ENCODE data around the gene PBX3.

The PBX3 gene

GRCh38 chr9:125896404-125896803 lies 149.2 kb downstream of the PBX3 start:
- intact Hi-C loops (cut with DNase I): no loop called here
- DNase-seq: no peak

GRCh38 chr9:125896964-125897363 lies 149.8 kb downstream of the PBX3 start:
- no peak for DNase-seq
- intact Hi-C loops (cut with DNase I): no loop called here

GRCh38 chr9:125897481-125897880 lies 150.3 kb downstream of the PBX3 start:
- DNase-seq: no peak
- intact Hi-C loops (cut with DNase I): no loop called here

- intact Hi-C loops (cut with DNase I): no loop called here
- no peak for DNase-seq
These were observed 155.0 kb downstream of the PBX3 start for GRCh38 chr9:125902214-125902613.

GRCh38 chr9:125902831-125903512 lies 155.8 kb downstream of the PBX3 start:
- no peak for DNase-seq
- intact Hi-C loops (cut with DNase I): no loop called here

GRCh38 chr9:125904155-125904851 lies 157.1 kb downstream of the PBX3 start:
- DNase-seq: no peak
- intact Hi-C loops (cut with DNase I): no loop called here

GRCh38 chr9:125906144-125906543 lies 159.0 kb downstream of the PBX3 start:
- no peak for DNase-seq
- intact Hi-C loops (cut with DNase I): no loop called here

- no peak for DNase-seq
- intact Hi-C loops (cut with DNase I): no loop called here
These were observed 159.7 kb downstream of the PBX3 start for GRCh38 chr9:125906893-125907292.

- intact Hi-C loops (cut with DNase I): no loop called here
- DNase-seq: no peak
These were observed 161.0 kb downstream of the PBX3 start for GRCh38 chr9:125908136-125908535.

- no peak for DNase-seq
- intact Hi-C loops (cut with DNase I): no loop called here
These were observed 161.8 kb downstream of the PBX3 start for GRCh38 chr9:125908966-125909365.

- intact Hi-C loops (cut with DNase I): no loop called here
- DNase-seq: no peak
These were observed 162.3 kb downstream of the PBX3 start for GRCh38 chr9:125909459-125909858.

- intact Hi-C loops (cut with DNase I): no loop called here
These were observed 163.1 kb downstream of the PBX3 start for GRCh38 chr9:125910286-125910685.

GRCh38 chr9:125911861-125912644 lies 164.9 kb downstream of the PBX3 start:
- intact Hi-C loops (cut with DNase I): no loop called here
- DNase-seq: no peak

More at GRCh38 chr9:125910286-125910685, 163.1 kb downstream of the PBX3 start:
- no peak for DNase-seq

GRCh38 chr9:125912667-125913066 lies 165.5 kb downstream of the PBX3 start:
- no peak for DNase-seq
- intact Hi-C loops (cut with DNase I): no loop called here

- no peak for DNase-seq
- intact Hi-C loops (cut with DNase I): no loop called here
These were observed 166.4 kb downstream of the PBX3 start for GRCh38 chr9:125913551-125913950.

GRCh38 chr9:125914411-125914810 lies 167.2 kb downstream of the PBX3 start:
- intact Hi-C loops (cut with DNase I): no loop called here
- no peak for DNase-seq

GRCh38 chr9:125915606-125916005 lies 168.4 kb downstream of the PBX3 start:
- intact Hi-C loops (cut with DNase I): no loop called here

GRCh38 chr9:125919565-125919964 lies 172.4 kb downstream of the PBX3 start:
- intact Hi-C loops (cut with DNase I): no loop called here
- no peak for DNase-seq

More at GRCh38 chr9:125915606-125916005, 168.4 kb downstream of the PBX3 start:
- no peak for DNase-seq

- intact Hi-C loops (cut with DNase I): no loop called here
- no peak for DNase-seq
These were observed 173.2 kb downstream of the PBX3 start for GRCh38 chr9:125920402-125920801.

GRCh38 chr9:125922854-125923253 lies 175.7 kb downstream of the PBX3 start:
- no peak for DNase-seq
- intact Hi-C loops (cut with DNase I): no loop called here

- DNase-seq: no peak
- intact Hi-C loops (cut with DNase I): no loop called here
These were observed 177.2 kb downstream of the PBX3 start for GRCh38 chr9:125924351-125924750.

Data from posterior cingulate gyrus (tissue), 11 donors.